Fibroblast of gingiva (primary cell): ENCODE measurements around the gene RER1.

Experiments used
- DNase-seq: peaks from one replicate; pipeline ENCODE4 v3.0.0-alpha.2; 2011; ENCODE audit warnings: low read depth

RER1 gene

DNA sequence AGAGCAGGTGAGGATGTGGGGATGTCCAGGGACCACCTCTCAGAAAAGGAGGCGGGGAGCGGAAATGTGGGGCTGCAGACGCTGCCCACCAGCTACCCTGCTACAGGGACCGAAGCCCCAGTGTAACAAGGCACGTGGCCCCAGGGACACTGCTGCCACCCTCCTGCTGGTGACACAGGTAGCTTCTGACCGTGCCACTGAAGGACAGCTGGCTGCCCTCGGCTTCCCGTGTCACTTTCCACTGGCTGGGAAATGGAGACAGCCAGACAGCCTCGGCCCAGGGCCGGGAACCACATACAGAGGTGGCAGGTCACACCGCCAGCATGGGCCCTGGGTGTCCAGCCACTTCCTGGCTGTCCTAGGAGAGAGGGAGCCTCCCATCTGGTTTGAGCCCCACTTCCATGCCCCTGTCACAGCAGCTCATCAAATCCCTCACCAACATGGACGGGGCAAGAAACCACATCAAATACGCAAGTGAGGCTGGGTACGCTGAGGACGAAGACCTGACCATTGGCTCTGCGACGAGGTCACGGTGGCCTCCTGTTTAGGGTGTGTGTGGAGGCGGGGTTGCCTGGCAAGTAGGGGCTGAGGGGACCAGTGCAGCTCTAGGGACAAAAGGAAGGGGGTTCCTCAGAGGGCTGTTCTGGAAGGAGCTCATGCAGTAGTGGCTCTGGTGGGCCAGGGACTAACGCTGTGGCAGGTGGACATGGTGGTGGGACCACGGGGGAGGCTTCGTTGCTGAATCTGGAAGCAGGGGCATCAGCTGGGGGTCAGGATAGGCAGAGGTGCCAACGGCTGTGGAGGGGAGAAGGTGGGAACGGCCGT, 15.7 kb downstream of the RER1 start:
- no peak for DNase-seq

DNA sequence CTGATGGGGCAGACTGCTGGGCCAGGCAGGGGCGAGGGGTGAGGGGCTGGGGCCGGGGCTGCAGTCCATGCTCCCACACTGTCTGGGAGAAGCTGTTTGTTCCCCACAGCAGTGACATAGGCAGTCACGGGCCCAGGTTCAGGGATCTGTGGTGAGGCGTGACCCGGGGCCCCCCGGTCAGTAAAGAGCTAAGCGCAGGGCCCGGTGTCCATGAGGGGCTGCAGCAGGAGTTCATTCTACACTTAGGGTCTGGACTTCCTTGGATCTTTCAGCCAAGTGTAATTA, 16.3 kb downstream of the RER1 start:
- DNase-seq = no peak

GRCh38 chr1:2408456-2408855, 16.8 kb downstream of the RER1 start:
- no peak for DNase-seq

- DNase-seq = no peak
Measured at GRCh38 chr1:2408859-2409276, 17.2 kb downstream of the RER1 start.

DNA sequence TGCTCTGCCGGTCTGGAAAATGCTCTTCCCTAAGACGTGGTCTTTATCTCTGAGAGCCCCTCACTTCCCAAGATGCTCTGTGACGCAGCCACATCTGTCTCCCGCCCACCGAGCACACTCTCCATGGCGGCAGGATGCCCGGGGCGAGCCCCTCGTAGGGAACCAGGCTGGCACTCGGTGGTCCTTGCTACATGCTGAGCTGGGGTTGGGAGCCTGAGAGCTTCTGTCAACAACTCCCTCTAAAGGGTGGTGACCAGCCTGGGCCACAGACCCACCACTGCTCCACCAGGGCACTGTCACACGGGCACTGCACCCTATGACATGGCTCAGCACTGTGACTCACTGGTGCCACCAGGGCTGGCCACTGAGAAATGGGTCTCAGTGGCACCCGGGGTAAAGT, 18.1 kb downstream of the RER1 start:
- no peak for DNase-seq

GRCh38 chr1:2411801-2412394, 20.3 kb downstream of the RER1 start:
- DNase-seq = no peak

DNA sequence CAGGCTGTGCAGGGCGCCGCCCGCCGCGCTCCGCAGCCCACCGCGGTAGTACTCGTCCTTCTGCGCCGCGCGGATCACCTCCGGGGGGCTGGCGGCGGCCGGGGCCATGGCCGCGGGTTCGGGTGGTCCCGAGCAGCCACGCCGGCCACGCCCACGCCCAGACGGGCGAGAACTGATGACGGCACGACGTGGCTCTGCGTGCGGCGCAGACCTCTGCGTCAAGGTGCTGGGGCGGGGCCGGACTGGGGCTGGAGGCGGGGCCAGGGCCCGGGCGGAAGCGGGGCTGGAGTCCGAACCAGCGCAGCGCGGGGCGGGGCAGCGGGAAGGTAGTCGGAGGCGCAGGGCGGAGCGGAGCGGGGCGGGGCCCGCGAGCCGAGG, 20.7 kb downstream of the RER1 start, which contains the start of gene PEX10:
Gene PEX10, minus strand, starts transcription at position 170 of the 378 bp plus-strand sequence. Its CDS starts 62 bp downstream, at position 108.
- peak; percentile 92 for DNase-seq

GRCh38 chr1:2412773-2413494, 21.3 kb downstream of the RER1 start:
- peak; percentile 38 for DNase-seq

DNA sequence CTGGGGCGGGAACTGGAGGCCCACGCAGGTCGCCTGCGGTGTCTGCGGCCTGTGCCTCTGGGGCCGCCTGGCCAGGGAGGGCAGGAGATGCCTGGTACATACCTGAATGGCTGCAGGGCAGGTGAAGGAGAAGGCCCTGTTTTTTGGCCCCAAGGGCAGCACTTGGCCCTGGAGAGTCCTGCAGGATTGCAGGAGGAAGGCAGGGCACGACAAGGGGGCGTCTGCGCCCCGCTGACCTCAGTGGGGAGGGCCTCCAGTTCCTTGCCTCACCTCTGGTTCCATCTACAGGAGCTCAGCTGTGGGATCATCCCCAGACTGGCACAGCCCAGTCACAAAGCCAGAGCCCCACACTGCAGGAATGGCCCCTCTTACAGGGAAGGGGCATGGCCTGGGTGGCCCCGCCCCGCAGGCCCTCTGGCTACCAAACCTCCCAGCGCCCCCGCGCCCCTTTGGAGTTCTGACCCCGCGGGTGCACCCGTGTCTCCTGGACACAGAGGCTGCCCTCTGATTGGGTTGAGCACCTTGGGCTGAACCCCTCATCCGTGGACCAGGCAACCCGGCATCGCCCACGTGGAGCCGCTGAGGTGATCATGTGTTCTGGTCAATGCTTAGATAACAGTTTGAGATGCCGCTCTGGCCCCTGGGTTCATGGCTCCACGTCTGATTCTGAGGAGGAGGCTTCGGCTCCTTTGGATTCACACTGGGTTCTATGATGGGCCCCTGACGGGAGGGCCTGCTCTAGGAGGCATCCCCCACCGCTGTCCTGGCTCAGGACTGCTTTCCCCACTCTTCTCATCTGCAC, 22.1 kb downstream of the RER1 start:
- no peak for DNase-seq

DNA sequence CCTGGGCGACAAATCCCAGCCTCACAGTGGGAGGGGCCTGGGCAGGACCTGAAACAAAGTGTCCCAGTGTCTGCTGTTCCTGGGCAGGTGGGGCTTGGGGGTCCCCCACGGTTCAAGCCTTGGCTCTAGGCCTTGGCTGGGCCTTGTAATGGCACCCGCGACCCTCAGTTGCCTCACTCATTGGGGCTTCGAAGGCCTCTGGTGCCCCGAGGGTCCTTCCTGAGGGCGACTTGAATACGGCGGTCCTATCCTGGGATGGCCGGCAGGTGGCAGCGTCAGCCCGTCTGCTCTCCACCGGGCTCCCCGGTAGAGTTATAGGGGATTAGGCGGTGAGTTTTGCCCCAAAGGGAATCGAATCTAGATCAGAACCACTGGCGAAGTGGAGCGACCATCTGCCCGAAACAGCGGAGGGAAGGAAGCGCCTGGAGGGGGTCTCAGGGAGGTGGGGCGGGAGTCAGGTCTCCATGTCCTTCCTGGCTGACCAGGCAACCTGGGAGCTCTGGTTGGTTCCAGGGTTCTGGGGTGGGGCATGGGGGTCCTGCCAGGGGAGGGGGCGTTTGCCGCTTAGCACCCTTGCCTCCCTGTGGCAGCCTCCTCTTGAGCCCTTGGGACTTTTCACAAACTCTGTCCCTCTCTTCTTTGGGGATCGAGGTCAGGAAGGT, 22.8 kb downstream of the RER1 start:
- peak; percentile 49 for DNase-seq

DNA sequence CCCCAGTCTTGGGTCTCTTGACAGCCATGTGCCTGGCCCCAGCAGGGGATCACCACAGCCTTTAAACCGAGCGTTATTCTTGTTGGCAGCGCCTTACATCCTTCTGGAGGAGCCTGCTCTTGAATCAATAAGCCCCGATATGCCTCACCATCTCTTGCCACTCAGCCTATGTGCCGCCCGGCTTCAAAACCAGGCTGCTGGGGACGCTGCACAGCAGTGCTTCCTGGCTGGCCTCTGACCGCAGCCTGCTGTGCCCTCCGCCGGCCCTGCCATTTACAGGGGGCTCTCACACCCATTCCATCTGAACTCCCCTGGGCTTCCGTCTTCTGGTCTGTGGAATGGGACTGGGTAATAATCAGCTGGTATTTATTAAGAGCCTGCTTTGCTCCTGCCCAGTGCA, 23.7 kb downstream of the RER1 start:
- no peak for DNase-seq

GRCh38 chr1:2415801-2416208, 24.2 kb downstream of the RER1 start:
- no peak for DNase-seq

- DNase-seq = no peak
Measured at GRCh38 chr1:2416403-2416802, 24.8 kb downstream of the RER1 start.

GRCh38 chr1:2417083-2417832, 25.6 kb downstream of the RER1 start:
- DNase-seq = no peak

DNA sequence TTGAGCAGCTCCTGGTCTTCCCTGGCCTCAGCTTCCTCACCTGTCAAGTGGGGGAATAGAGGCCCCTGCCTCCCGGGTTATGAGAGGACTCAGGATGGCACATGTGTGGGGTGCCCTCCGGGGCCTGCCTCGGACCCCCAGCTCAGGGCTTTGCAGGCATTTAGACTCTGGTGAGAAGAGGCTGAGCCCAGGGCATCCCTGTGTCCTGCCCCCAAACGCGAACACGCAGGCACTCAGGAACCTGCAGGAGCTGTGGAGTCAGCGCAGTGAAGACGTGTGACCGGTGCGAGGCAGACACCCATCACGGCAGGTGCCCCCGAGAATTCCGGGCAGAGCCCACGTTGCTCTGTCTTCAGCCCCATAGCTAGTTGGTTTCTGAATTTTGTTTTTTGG, 26.2 kb downstream of the RER1 start:
- no peak for DNase-seq

- no peak for DNase-seq
Measured at GRCh38 chr1:2418791-2419320, 27.2 kb downstream of the RER1 start.

GRCh38 chr1:2419416-2419815, 27.8 kb downstream of the RER1 start:
- DNase-seq = no peak

- DNase-seq = no peak
Measured at GRCh38 chr1:2422523-2422922, 30.9 kb downstream of the RER1 start.

DNA sequence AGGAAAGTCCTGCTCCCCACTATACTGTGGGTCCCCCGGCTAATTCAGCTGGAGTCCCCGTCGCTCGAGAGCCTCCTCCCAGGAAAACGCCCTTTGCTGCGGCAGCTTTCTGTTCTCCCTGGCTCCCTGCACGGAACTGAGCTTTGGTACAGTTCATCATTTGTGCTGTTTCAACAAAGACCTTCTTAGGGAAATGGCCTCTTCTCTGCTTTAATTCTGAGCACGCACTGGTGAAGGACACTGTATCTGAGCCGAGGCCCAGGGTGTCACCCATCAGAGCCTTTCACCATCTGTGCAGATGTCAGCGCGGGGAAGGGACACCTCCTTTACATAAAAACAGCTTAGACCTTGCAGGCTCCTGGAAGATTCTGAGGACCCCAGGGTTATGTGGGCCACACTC, 34.3 kb downstream of the RER1 start:
- no peak for DNase-seq

DNA sequence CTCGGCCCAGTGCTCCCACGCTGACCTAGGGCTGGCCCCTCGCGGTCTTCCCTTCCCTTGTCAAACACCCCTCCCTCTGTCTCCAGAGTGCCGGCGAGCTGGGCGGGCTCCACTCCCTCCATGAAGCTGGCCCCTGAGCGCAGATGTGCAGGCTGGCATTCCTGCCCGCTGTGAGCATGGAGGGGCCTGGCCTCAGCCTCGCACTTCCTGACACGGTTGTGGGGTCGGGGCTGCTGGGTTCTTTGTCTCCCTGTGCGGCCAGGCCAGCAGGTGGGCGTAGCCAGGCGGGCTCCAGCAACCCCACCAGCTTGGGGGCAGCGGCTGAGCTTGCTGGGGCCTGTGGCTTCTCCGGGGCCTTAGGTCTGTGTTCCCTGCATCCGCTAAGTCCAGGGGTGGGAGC, 34.9 kb downstream of the RER1 start:
- DNase-seq = no peak

GRCh38 chr1:2427051-2427450, 35.4 kb downstream of the RER1 start:
- no peak for DNase-seq
